Stimulated activated CD4-positive, alpha-beta T cell treated with anti-CD3 and anti-CD28 coated beads, Interleukin-12 subunit alpha, Interleukin-12 subunit beta, amount 100 ng/mL, for 24 hours (primary cell): ENCODE measurements around the gene MEX3D.

Source experiments
- DNase-seq, 2 experiments: peaks; one replicate each; pipeline ENCODE4 v3.0.0-alpha.2; 2020; ENCODE audit warnings: low read depth in 2 of 2

Gene MEX3D

GRCh38 chr19:1593501-1593772 is 25.3 kb upstream of the MEX3D start:
- DNase-seq, result no peak

- peak; percentile 73 to 83 for DNase-seq
Measured at GRCh38 chr19:1592755-1593500, 24.8 kb upstream of the MEX3D start, which contains the start of gene MBD3. Gene MBD3 (minus strand): TSS chr19:1592865. CDS start chr19:1592631, 234 bp downstream.

GRCh38 chr19:1592024-1592754 is 24.1 kb upstream of the MEX3D start:
- peak; percentile 70 for DNase-seq

GRCh38 chr19:1591421-1592023 is 23.4 kb upstream of the MEX3D start:
- DNase-seq, result peak in 1 of 2 experiments; percentile 19

- peak in 1 of 2 experiments; percentile 32 for DNase-seq
Measured at GRCh38 chr19:1590641-1591397, 22.7 kb upstream of the MEX3D start.

- DNase-seq, result no peak
Measured at GRCh38 chr19:1587872-1588271, 19.7 kb upstream of the MEX3D start.

- DNase-seq, result no peak
Measured at GRCh38 chr19:1585243-1585580, 17.1 kb upstream of the MEX3D start.

- DNase-seq, result no peak
Measured at GRCh38 chr19:1584500-1585242, 16.5 kb upstream of the MEX3D start.

GRCh38 chr19:1582201-1582600 is 14.1 kb upstream of the MEX3D start:
- DNase-seq, result no peak

GRCh38 chr19:1580957-1581356 is 12.8 kb upstream of the MEX3D start:
- DNase-seq, result no peak

GRCh38 chr19:1580382-1580781 is 12.3 kb upstream of the MEX3D start:
- DNase-seq, result no peak

GRCh38 chr19:1579222-1579621 is 11.1 kb upstream of the MEX3D start:
- DNase-seq, result no peak

GRCh38 chr19:1577929-1578618 is 9.9 kb upstream of the MEX3D start:
- DNase-seq, result no peak

GRCh38 chr19:1577090-1577928 is 9.2 kb upstream of the MEX3D start:
- no peak for DNase-seq

- DNase-seq, result no peak
Measured at GRCh38 chr19:1576242-1577089, 8.3 kb upstream of the MEX3D start.

- no peak for DNase-seq
Measured at GRCh38 chr19:1575323-1576241, 7.5 kb upstream of the MEX3D start.

GRCh38 chr19:1574354-1575136 is 6.4 kb upstream of the MEX3D start:
- no peak for DNase-seq
